IPS-18c (cell line): ENCODE data around the gene PHLDB1.
A peak's percentile ranks its signal among the peaks of the same experiment; 100 is the strongest.
"Not testable (repeated sequence)": the region's sequence is repeated elsewhere in the genome, so short reads cannot be mapped to it uniquely, and the experiment has no call there.

Source experiments
- H3K4me3 ChIP-seq: 2 replicates; pipeline ENCODE4 v1.7.0; 2013; ENCODE audit warnings: low read depth, mild to moderate bottlenecking, low read length, moderate library complexity; ENCODE audit not compliant: insufficient read depth
- H3K9me3 ChIP-seq: one replicate; pipeline ENCODE4 v1.6.1; 2013; ENCODE audit warnings: mild to moderate bottlenecking, low read length, moderate library complexity; ENCODE audit not compliant: control insufficient read depth, insufficient read depth

Gene PHLDB1

GRCh38 chr11:118607401-118608359 is at the start of gene PHLDB1:
Gene PHLDB1, plus strand, starts transcription at chr11:118607615. Its CDS starts 6,222 bp downstream, at chr11:118613837.
- Histone ChIP-seq H3K9me3 (no peaks in the 10 kb centered on the region), H3K4me3 (peak within 1 kb of the TSS; percentile 57)

DNA sequence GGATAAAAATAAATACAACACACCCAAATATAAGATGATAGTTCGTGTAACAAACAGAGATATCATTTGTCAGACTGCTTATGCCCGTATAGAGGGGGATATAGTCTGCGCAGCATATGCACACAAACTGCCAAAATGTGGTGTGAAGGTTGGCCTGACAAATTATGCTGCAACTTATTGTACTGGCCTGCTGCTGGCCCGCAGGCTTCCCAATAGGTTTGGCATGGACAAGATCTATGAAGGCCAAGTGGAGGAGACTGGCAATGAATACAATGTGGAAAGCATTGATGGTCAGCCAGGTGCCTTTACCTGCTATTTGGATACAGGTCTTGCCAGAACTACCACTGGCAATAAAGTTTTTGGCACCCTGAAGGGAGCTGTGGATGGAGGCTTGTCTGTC is 46.6 kb upstream of the PHLDB1 start:
- no peak overlapping the region for H3K4me3 ChIP-seq
- no peaks in the 10 kb centered on the region for H3K9me3 ChIP-seq

DNA sequence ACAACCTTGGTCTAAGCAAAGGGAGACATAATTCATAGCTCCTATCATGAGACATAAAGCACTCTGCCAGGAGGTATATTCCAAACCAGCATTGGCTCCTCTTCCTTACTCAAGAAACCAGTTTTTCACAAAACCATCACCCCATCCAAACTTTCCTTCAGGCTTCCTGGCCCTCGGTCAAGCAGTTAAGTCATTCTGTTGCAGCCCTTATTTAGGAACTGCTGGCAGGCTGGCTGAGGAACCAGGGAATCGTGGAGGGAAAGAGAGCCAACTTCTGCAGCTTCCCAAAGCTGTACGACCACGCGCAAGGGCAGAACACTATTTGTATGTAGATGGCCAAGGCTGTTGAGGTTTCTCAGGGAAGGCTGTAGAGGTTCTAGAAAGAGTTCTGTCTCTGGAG is 42.4 kb upstream of the PHLDB1 start:
- H3K4me3 ChIP-seq = no peak overlapping the region

DNA sequence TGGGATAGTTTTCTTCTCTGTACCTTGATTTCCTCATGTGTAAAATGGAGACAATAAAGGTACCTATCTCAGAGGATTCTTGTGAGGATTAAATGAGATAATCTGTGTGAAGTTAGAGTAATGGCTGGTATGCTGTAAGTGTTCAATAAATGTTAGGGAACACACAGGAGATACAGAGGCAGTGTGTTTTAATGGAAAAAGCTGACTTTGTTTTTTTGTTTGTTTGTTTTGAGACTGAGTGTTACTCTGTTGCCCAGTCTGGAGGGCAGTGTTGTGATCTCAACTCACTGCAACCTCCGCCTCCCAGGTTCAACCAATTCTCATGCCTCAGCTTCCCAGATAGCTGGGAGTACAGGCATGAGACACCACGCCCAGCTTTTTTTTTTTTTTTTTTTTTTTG is 37.7 kb upstream of the PHLDB1 start:
- Histone ChIP-seq H3K9me3 (no peaks in the 10 kb centered on the region), H3K4me3 (no peak overlapping the region)

More for the DNA sequence above, 42.4 kb upstream of the PHLDB1 start:
- no peaks in the 10 kb centered on the region for H3K9me3 ChIP-seq

DNA sequence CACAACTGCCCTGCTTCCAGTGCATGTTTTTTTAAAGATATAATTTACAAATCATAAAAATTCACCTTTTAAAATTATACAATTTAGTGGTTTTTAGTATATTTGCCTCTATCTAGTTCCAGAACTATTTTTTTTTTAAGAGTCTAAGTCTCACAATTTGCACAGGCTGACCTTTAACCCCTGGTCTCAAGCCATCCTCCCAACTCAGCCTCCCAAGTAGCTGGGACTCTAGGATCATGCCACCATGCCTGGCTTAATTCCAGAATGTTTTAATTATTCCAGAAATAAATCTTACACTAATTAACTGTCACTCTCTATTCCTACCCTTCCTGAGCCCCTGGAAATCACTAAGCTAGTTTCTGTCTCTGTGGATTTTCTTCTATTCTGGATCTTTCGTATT is 36.6 kb upstream of the PHLDB1 start:
- Histone ChIP-seq H3K9me3 (no peaks in the 10 kb centered on the region), H3K4me3 (no peak overlapping the region)

DNA sequence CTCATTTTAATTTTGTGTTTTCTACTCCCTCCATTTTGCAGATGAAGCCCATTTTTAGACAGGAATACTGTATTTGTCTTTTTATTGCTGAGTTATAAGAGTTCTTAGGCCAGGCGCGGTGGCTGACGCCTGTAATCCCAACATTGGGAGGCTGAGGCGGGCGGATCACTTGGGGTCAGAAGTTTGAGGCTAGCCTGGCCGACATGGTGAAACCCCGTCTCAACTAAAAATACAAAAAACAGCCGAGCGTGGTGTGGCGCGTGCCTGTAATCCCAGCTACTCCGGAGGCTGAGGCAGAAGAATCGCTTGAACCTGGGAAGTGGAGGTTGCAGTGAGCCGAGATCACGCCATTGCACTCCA is 35.7 kb upstream of the PHLDB1 start:
- peak overlapping the region; percentile 97; the same call in 1 of the 2 replicates for H3K4me3 ChIP-seq
- H3K9me3 ChIP-seq = not testable (repeated sequence)

GRCh38 chr11:118572061-118572980 is 35.1 kb upstream of the PHLDB1 start, which contains the start of gene ARCN1:
Gene ARCN1, plus strand, starts transcription at chr11:118572409. Its CDS starts 139 bp downstream, at chr11:118572548.
- H3K9me3 ChIP-seq = no peaks in the 10 kb centered on the region
- peak within 1 kb of the TSS; percentile 97 for H3K4me3 ChIP-seq

DNA sequence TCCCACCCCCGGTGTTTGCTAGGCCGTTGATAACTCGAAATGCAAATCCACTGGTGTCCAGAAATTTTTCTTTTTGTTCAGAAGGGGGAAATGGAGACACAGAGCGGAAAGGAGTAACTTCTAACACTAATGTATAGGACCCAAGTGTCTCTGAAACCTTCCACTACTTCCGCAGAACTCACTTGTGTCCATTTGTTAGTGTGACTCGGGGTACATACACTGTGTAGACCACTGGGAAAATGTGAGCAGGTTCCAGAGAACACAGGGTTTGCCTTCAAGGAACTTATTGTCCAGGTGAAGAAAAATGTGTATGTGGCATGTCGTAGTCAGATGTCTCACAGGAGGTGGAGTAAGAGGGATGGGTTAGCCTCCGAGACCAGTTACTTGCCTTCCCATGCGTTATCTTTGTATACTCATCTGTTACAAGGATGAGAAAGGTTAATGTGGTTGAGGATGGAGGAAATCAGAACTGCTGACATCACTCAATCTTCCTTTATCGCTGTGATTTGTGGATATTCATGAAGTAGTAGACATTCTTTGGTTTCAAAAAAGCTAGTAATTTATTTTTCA is 34.3 kb upstream of the PHLDB1 start:
- no peaks in the 10 kb centered on the region for H3K9me3 ChIP-seq
- H3K4me3 ChIP-seq = peak overlapping the region; percentile 97

DNA sequence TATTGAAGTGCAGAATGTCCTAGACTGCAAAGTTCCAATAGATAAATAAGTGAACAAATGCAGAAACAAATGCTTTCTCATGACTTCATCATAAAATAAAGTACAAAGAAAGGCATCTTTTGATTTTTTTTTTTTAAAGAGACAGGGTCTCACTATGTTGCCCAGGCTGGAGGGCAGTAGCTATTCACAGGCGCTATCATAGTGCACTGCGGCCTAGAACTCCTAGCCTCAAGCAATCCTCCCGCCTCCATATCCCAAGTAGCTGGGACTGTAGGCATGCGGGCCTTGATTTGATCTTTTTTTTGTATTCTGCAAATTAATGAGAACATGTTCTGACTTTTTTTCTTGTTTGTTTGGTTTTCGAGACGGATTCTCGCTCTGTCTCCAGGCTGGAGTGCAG is 32.8 kb upstream of the PHLDB1 start:
- no peak overlapping the region for H3K4me3 ChIP-seq
- H3K9me3 ChIP-seq = no peaks in the 10 kb centered on the region

GRCh38 chr11:118577995-118578394 is 29.4 kb upstream of the PHLDB1 start:
- H3K9me3 ChIP-seq, H3K4me3 ChIP-seq: not testable (repeated sequence)

GRCh38 chr11:118581057-118581456 is 26.4 kb upstream of the PHLDB1 start:
- no peak overlapping the region for H3K4me3 ChIP-seq
- no peaks in the 10 kb centered on the region for H3K9me3 ChIP-seq

DNA sequence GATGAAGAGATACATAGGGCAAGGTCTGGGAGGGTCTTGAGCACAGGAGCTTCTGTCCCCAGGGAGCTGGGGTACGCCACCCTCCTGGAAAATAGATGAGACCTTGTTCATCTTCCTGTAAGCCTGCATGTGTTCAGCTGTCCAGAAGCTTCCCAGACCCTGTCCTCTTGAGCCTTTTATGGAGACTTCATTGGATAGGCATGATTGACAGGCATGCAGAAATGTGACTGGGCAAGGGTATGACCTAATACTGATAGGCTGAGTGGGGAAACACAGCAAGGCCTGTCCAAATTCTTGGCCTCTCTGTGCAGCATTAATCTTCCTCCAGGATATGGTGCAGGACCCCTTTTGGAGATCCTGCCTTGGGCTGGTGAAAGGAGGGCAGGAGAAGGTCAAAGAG is 19.5 kb upstream of the PHLDB1 start:
- Histone ChIP-seq H3K4me3 (no peak overlapping the region), H3K9me3 (no peaks in the 10 kb centered on the region)

GRCh38 chr11:118592616-118593367 is 14.6 kb upstream of the PHLDB1 start:
- peaks cover 2% of the 10 kb centered on the region for H3K9me3 ChIP-seq
- no peak overlapping the region for H3K4me3 ChIP-seq

DNA sequence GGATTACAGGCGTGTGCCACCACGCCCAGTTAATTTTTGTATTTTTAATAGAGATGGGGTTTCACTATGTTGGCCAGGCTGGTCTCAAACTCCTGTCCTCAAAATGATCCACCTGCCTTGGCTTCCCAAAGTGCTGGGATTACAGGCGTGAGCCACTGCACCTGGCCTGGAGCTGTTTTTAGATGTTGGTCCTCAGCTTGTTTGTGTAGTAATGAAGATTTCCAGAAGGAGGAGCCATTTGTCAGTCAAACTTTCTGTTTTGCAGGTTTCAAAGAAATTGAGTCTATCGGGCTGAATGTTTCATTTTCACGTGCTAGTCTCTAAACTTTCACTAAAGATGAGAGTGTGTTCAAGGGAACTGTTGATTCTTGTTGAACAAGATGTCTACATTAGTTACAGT is 12.4 kb upstream of the PHLDB1 start:
- not testable (repeated sequence) for H3K4me3 ChIP-seq, H3K9me3 ChIP-seq

- Histone ChIP-seq H3K9me3 (peaks cover 2% of the 10 kb centered on the region), H3K4me3 (no peak overlapping the region)
Measured at GRCh38 chr11:118596224-118597146, 10.9 kb upstream of the PHLDB1 start.

- Histone ChIP-seq H3K4me3 (no peak overlapping the region), H3K9me3 (peaks cover 2% of the 10 kb centered on the region)
Measured at GRCh38 chr11:118597556-118597955, 9.9 kb upstream of the PHLDB1 start.
